Esophagus muscularis mucosa (tissue), 4 donors: ENCODE measurements around the gene CREB3.

Source experiments
- EP300 ChIP-seq: sonication (generic); formaldehyde crosslinking; IDR thresholded peaks from one replicate; pipeline ENCODE4 v1.6.1; 2017; ENCODE audit warnings: antibody characterized with exemption
- POLR2A ChIP-seq: fragments of 450-650 bp; IDR thresholded peaks from one replicate; pipeline ENCODE4 v1.6.1; 2017; ENCODE audit warnings: antibody characterized with exemption, moderate library complexity, mild to moderate bottlenecking, low read depth
- POLR2AphosphoS5 ChIP-seq, 2 donors: sonication (generic); formaldehyde crosslinking; IDR thresholded peaks; one replicate each; pipeline ENCODE4 v1.6.1; 2017; ENCODE audit warnings: antibody characterized with exemption in 2 of 2
- TF ChIP-seq, protein P1 (sequence below), 3 experiments: fragments of 200-600 bp in 2 of 3; fragments of 450-650 bp in 1 of 3; sonication (generic) in 2 of 3; IDR thresholded peaks; one replicate each; pipeline ENCODE4 v1.5.1; 2017 to 2019; ENCODE audit warnings: antibody characterized with exemption in 3 of 3, mild to moderate bottlenecking in 2 of 3, moderate library complexity in 1 of 3

DNA sequence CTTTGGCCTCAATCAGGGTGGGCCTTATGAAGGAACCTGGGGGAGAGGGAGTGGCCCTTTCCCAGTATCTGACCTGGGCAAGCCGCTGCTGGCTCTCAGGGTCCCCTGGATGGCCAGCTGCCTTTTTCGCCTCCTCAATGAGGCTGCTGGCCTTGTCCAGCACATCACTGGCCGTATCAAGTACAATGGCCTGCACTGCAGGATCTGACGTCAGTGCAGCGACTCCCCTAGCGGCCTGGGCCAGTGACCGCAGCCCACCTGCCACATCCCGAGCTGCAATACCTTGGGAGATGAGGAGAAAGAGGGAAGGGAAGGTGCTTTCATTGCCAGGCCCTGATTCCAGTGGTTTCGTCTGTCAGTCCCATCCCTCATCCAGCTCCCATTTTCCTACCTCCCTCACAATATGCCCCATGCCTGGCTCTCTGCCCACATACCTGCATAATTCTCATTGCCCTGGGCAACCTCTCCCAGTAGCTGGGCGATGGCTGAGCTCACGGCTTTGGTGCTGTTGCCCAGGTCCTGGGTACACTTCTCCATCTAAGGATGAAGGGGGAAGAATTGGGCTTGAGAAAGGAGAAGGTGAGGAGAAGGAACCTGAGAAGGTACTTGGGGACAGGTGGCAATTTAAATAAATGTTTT, 19.6 kb upstream of the CREB3 start:
- TF ChIP-seq POLR2A (no peak), EP300 (no peak), POLR2AphosphoS5 (IDR thresholded peaks at IDR 0.05) (no peak)
- TF ChIP-seq, protein P1, sequence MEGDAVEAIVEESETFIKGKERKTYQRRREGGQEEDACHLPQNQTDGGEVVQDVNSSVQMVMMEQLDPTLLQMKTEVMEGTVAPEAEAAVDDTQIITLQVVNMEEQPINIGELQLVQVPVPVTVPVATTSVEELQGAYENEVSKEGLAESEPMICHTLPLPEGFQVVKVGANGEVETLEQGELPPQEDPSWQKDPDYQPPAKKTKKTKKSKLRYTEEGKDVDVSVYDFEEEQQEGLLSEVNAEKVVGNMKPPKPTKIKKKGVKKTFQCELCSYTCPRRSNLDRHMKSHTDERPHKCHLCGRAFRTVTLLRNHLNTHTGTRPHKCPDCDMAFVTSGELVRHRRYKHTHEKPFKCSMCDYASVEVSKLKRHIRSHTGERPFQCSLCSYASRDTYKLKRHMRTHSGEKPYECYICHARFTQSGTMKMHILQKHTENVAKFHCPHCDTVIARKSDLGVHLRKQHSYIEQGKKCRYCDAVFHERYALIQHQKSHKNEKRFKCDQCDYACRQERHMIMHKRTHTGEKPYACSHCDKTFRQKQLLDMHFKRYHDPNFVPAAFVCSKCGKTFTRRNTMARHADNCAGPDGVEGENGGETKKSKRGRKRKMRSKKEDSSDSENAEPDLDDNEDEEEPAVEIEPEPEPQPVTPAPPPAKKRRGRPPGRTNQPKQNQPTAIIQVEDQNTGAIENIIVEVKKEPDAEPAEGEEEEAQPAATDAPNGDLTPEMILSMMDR (IDR thresholded peaks at IDR 0.05), result no peak
